Measurements from ENCODE around the gene SLC18A3. TPM values are rescaled to one million over a fixed set of nuclear protein-coding genes. Genes with fewer than 3 reads are reported as not detected.

SLC18A3 gene
- total RNA-seq, 1 experiment from 2014 or later: not detected

DNA sequence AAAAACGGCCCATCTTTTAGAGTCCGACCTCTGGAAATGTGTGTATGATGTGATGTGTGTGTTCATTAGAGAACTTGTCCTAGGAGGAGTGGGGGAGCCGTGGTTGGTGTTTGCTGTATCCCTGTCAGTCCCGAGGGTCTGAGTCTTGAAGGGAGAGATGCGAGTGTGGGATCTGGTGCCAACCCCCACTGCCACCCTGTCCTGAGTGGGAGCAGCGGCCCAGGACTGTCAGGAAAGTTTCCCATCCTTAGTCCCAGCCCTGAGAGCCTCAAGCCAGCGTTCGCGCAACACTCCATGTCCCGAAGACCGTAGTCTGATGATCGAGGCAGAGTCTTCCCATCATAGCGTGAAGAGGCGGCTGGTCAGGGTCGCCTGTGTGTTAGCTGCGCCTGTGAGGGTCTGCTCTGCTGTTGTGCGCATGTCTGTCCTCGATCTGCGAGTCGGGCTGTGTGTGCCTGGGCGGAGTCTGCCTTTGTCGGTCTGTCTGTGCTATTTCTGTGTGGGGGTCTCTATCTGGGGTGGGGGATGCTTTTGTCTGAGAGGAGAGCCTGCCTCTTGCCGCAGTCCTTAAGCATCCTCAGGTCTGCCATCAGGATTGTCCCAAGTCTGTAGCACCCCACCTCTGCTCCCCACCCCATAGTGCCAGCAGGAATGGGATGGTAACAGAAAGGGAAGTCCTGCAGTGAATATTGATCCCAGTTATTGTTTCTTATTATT, 3.2 kb downstream of the SLC18A3 start:
- BruUV-seq (replicated peaks): no TSS peak
- Histone ChIP-seq H3K9ac (ENCODE audit: low read length) (no peak overlapping the region), H3K27ac (ENCODE audit: low read depth, low read length) (no peak overlapping the region), H3K4me3 (replicated peaks in 1 of 2; ENCODE audit: low read depth in 1 of 2, low read length in 2 of 2) (no peak overlapping the region), H4K20me1 (ENCODE audit: insufficient read depth) (no peaks in the 10 kb centered on the region), H3K4me1 (ENCODE audit: control insufficient read depth in 1 of 2, insufficient read depth in 2 of 2, low read length in 2 of 2) (peaks cover 0 to 3% of the 10 kb centered on the region in 2 experiments; a peak in 2 of 4 replicates), H3K9me2 (ENCODE audit: insufficient read depth) (no peaks in the 10 kb centered on the region), H3K27me3 (ENCODE audit: insufficient read depth, low read length) (no peaks in the 10 kb centered on the region), H3K79me2 (ENCODE audit: insufficient read depth, low read length) (no peaks in the 10 kb centered on the region), H2AFZ (ENCODE audit: low read depth, low read length, poor library complexity, severe bottlenecking) (no peak overlapping the region), H3K4me2 (ENCODE audit: low read length) (peak overlapping the region; percentile 6; the same call in 1 of the 2 replicates), H3K36me3 (ENCODE audit: control insufficient read depth in 1 of 2, insufficient read depth in 2 of 2, low read length in 2 of 2) (no peaks in the 10 kb centered on the region), H3K9me3 (ENCODE audit: control insufficient read depth in 1 of 2, insufficient read depth in 1 of 2, low read depth in 1 of 2, low read length in 2 of 2) (no peaks in the 10 kb centered on the region)
- POLR2A ChIA-PET: no interaction called here
- CTCF ChIA-PET: no interaction called here
- intact Hi-C loops (cut with micrococcal nuclease): no loop called here
- DNase-seq (ENCODE audit: low read depth, low spot score) (no peak), ATAC-seq (no peak)
- TF ChIP-seq JUND (IDR thresholded peaks at IDR 0.05) (no peak), SP1 (IDR thresholded peaks at IDR 0.05; ENCODE audit: low read depth) (no peak), CEBPB (IDR thresholded peaks at IDR 0.05; ENCODE audit: low read depth) (no peak), POLR2A (IDR thresholded peaks at IDR 0.05; ENCODE audit: borderline replicate concordance, extremely low read depth, insufficient read depth, insufficient read length) (no peak), ELF1 (IDR thresholded peaks at IDR 0.05; ENCODE audit: borderline replicate concordance, low read depth) (no peak), YY1 (IDR thresholded peaks at IDR 0.05; ENCODE audit: extremely low read depth, insufficient replicate concordance, low read depth, low read length) (no peak), POLR2AphosphoS5 (IDR thresholded peaks at IDR 0.05; ENCODE audit: low read depth, low read length) (no peak), EGR1 (IDR thresholded peaks at IDR 0.05; ENCODE audit: low read depth) (no peak), RAD21 (IDR thresholded peaks at IDR 0.05; ENCODE audit: low read depth) (no peak), ZNF274 (IDR thresholded peaks at IDR 0.05; ENCODE audit: low read depth, low read length) (no peak), CBX3 (IDR thresholded peaks at IDR 0.05; ENCODE audit: low read depth) (no peak), FOSL1 (IDR thresholded peaks at IDR 0.05; ENCODE audit: low read depth) (no peak), TCF7L2 (IDR thresholded peaks at IDR 0.05; ENCODE audit: borderline replicate concordance, extremely low read depth, insufficient read depth, insufficient read length) (no peak), ZFX (IDR thresholded peaks at IDR 0.05) (no peak), EZH2phosphoT487 (IDR thresholded peaks at IDR 0.05; ENCODE audit: borderline replicate concordance) (no peak)
- TF ChIP-seq, protein P1, sequence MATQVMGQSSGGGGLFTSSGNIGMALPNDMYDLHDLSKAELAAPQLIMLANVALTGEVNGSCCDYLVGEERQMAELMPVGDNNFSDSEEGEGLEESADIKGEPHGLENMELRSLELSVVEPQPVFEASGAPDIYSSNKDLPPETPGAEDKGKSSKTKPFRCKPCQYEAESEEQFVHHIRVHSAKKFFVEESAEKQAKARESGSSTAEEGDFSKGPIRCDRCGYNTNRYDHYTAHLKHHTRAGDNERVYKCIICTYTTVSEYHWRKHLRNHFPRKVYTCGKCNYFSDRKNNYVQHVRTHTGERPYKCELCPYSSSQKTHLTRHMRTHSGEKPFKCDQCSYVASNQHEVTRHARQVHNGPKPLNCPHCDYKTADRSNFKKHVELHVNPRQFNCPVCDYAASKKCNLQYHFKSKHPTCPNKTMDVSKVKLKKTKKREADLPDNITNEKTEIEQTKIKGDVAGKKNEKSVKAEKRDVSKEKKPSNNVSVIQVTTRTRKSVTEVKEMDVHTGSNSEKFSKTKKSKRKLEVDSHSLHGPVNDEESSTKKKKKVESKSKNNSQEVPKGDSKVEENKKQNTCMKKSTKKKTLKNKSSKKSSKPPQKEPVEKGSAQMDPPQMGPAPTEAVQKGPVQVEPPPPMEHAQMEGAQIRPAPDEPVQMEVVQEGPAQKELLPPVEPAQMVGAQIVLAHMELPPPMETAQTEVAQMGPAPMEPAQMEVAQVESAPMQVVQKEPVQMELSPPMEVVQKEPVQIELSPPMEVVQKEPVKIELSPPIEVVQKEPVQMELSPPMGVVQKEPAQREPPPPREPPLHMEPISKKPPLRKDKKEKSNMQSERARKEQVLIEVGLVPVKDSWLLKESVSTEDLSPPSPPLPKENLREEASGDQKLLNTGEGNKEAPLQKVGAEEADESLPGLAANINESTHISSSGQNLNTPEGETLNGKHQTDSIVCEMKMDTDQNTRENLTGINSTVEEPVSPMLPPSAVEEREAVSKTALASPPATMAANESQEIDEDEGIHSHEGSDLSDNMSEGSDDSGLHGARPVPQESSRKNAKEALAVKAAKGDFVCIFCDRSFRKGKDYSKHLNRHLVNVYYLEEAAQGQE (IDR thresholded peaks at IDR 0.05; ENCODE audit: low read depth): no peak
- TF ChIP-seq, protein P2, sequence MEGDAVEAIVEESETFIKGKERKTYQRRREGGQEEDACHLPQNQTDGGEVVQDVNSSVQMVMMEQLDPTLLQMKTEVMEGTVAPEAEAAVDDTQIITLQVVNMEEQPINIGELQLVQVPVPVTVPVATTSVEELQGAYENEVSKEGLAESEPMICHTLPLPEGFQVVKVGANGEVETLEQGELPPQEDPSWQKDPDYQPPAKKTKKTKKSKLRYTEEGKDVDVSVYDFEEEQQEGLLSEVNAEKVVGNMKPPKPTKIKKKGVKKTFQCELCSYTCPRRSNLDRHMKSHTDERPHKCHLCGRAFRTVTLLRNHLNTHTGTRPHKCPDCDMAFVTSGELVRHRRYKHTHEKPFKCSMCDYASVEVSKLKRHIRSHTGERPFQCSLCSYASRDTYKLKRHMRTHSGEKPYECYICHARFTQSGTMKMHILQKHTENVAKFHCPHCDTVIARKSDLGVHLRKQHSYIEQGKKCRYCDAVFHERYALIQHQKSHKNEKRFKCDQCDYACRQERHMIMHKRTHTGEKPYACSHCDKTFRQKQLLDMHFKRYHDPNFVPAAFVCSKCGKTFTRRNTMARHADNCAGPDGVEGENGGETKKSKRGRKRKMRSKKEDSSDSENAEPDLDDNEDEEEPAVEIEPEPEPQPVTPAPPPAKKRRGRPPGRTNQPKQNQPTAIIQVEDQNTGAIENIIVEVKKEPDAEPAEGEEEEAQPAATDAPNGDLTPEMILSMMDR (IDR thresholded peaks at IDR 0.05 in 2 of 3, conservative IDR thresholded peaks at IDR 0.05 in 1 of 3; ENCODE audit: borderline replicate concordance in 1 of 3, insufficient read depth in 1 of 3, low read depth in 2 of 3, low read length in 2 of 3): no peak
- TF ChIP-seq, protein P3, sequence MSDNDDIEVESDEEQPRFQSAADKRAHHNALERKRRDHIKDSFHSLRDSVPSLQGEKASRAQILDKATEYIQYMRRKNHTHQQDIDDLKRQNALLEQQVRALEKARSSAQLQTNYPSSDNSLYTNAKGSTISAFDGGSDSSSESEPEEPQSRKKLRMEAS (IDR thresholded peaks at IDR 0.05): no peak
- TF ChIP-seq, protein P4, sequence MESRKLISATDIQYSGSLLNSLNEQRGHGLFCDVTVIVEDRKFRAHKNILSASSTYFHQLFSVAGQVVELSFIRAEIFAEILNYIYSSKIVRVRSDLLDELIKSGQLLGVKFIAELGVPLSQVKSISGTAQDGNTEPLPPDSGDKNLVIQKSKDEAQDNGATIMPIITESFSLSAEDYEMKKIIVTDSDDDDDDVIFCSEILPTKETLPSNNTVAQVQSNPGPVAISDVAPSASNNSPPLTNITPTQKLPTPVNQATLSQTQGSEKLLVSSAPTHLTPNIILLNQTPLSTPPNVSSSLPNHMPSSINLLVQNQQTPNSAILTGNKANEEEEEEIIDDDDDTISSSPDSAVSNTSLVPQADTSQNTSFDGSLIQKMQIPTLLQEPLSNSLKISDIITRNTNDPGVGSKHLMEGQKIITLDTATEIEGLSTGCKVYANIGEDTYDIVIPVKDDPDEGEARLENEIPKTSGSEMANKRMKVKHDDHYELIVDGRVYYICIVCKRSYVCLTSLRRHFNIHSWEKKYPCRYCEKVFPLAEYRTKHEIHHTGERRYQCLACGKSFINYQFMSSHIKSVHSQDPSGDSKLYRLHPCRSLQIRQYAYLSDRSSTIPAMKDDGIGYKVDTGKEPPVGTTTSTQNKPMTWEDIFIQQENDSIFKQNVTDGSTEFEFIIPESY (IDR thresholded peaks at IDR 0.05; ENCODE audit: extremely low read depth, insufficient replicate concordance, low read length): no peak
- RAD21 ChIA-PET (ENCODE audit: low non-redundant PET in 1 of 2, low total read pairs in 2 of 2, uncharacterized antibody in 2 of 2, unreplicated experiment in 2 of 2): no interaction called here

All from HCT116 (cell line).